Measurements from ENCODE around the gene CROCC2. TPM values are rescaled to one million over a fixed set of nuclear protein-coding genes. Genes with fewer than 3 reads are reported as not detected.

CROCC2 gene
- total and polyA plus RNA-seq, 2 of the 13 experiments (the other 11 are each of a cell fraction or from before 2014, with no cell fraction given) = not detected

DNA sequence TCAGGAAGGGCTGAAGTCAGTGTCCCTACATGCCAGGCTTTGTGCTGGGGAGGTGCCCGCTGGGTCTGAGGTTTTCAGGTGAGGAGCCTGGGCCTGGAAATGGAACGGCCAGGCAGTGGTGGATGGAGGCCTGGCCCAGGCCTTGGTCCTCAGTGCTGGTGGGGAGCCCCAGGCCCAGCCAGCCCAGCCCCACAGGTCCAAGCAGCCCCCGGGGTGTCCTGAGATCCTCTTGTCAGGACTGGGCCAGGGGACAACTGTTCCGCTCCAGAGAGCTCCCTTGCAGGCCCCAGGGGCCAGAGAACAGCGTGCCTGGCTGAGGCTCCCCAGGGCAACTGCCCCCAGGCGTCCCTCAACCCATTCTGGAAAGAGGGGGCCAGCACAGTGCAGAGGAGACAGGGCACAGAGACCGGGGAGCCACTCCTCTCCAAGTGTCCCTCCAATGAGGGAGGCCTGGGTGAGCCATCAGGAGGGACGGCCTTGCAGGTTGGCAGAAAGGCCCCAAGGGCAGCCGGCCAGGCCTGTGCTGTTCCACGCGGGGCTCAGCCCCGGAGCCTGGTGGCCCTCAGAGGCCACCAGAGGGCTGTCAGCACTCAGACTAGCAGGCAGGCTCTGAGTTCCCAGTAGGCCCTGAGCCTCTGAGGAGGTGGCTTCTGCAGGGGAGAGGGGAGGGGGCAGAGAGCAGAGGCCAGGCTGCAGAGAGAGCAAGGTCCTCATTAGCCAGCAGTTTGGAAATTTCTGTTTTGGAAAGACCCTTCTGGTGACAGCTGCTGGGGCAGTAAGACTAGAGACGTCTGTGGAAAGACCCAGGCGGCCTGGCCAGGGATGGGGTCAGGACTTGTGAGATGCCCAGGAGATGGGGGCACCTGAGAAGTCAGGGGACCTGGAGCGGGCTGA, 62.8 kb downstream of the CROCC2 start (continued):
- TF ChIP-seq ZMAT3 (CRISPR knock-in tag; conservative IDR thresholded peaks at IDR 0.05) = no peak
- TF ChIP-seq ZSCAN22 (CRISPR knock-in tag; IDR thresholded peaks at IDR 0.05) = peak; percentile 91
- no peak for TF ChIP-seq REL (CRISPR knock-in tag; conservative IDR thresholded peaks at IDR 0.05)
- no peak for TF ChIP-seq SOX6 (IDR thresholded peaks at IDR 0.05)
- TF ChIP-seq SOX6 (CRISPR knock-in tag; IDR thresholded peaks at IDR 0.05) = no peak; the same call in 1 of the 2 replicates
- peak; percentile 53; the same call in 1 of the 2 replicates for TF ChIP-seq KDM2A (CRISPR knock-in tag; IDR thresholded peaks at IDR 0.05; ENCODE audit: borderline replicate concordance, low read depth)
- TF ChIP-seq BORCS8-MEF2B (CRISPR knock-in tag; IDR thresholded peaks at IDR 0.05) = no peak
- no peak for TF ChIP-seq ISX (CRISPR knock-in tag; conservative IDR thresholded peaks at IDR 0.05)
- TF ChIP-seq ZNF30 (CRISPR knock-in tag; IDR thresholded peaks at IDR 0.05) = no peak
- TF ChIP-seq TRAFD1 (CRISPR knock-in tag; IDR thresholded peaks at IDR 0.05; ENCODE audit: borderline replicate concordance) = no peak
- 0 out of 2 replicates have a peak, but pooled peaks have one; percentile 19 for TF ChIP-seq ZNF792 (CRISPR knock-in tag; IDR thresholded peaks at IDR 0.05)
- no peak for TF ChIP-seq NFYB (CRISPR knock-in tag; IDR thresholded peaks at IDR 0.05)
- TF ChIP-seq ZNF326 (CRISPR knock-in tag; IDR thresholded peaks at IDR 0.05; ENCODE audit: borderline replicate concordance) = no peak
- TF ChIP-seq FUBP1 (CRISPR knock-in tag; IDR thresholded peaks at IDR 0.05; ENCODE audit: borderline replicate concordance) = no peak
- TF ChIP-seq POGZ (CRISPR knock-in tag; IDR thresholded peaks at IDR 0.05) = no peak
- TF ChIP-seq ZNF572 (CRISPR knock-in tag; IDR thresholded peaks at IDR 0.05) = 0 out of 2 replicates have a peak, but pooled peaks have one; percentile 3
- peak; percentile 67 for TF ChIP-seq ZMYM4 (CRISPR knock-in tag; IDR thresholded peaks at IDR 0.05)
- 0 out of 2 replicates have a peak, but pooled peaks have one; percentile 47 for TF ChIP-seq RERE (CRISPR knock-in tag; IDR thresholded peaks at IDR 0.05; ENCODE audit: low read depth)

Data from HepG2 (cell line).